Colon (tissue), 2 donors: ENCODE measurements around the gene B4GALT7.
"Not testable (repeated sequence)": the region's sequence is repeated elsewhere in the genome, so short reads cannot be mapped to it uniquely, and the experiment has no call there.

Source experiments
- FAIRE-seq: peaks from 2 replicates; lab custom pipeline; 2012; peaks lifted over from hg19 to GRCh38; lab: Jason Lieb, UNC
- donor health status: control.
- donor health status: control.

B4GALT7 gene

GRCh38 chr5:177610131-177610769, 10.3 kb downstream of the B4GALT7 start:
- no peak for FAIRE-seq

- no peak for FAIRE-seq
Measured at GRCh38 chr5:177610770-177611445, 11.0 kb downstream of the B4GALT7 start.

DNA sequence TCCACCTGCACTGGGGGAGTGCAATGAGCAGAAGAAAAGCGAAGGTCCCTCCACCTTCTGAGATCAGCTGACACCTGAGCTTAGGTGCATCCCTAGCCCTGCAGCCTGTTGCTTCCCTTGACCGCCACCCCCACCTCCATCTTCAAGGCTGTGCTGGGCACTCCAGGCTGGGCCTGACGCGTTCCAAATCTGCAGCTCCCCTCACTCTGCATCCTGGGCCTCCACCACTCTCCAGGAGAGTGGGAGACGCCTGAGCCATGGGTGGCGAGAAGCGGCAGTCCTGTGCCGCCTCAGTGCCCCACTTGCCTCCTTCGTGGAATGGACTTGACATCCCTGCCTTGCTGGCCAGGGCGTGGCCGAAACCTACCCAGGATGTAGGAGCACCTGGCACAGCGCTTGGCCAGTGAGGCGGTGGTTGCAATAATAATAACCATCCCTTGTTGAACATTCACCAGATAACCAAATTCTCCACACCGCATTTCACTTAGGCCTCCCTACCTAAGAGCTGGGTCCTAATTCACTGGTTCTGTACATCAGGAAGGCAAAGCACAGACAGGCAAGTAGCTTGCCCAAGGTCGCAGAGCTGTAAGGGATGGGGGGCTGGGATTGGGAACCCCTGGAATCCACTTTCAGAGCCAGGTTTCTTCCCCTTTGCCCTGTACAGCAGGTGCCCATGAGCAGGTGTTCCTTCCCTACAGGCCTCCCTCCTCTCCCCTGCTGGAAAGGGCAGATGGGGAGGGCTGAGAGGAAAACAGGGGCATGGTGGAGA, 11.7 kb downstream of the B4GALT7 start:
- FAIRE-seq = no peak

GRCh38 chr5:177612215-177612673, 12.3 kb downstream of the B4GALT7 start:
- FAIRE-seq = no peak

DNA sequence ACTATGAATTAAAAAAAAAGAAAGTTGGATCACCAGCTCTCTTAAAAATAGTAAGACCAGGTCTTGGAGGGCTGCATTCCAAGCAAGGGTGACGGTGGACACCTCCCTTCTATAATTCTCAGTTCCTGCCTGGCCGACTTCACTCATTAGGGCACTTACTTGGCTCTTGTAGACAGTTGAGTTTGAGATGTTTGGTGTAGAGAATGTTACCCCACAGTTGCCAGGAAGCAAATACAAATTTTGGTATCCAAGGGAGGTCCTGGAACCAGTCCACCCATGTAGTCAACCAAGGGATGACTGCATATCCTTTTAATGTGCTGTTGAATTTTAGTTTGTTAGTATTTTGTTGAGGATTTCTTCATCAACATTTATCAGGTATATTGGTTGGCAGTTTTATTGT, 20.6 kb downstream of the B4GALT7 start:
- FAIRE-seq = no peak

DNA sequence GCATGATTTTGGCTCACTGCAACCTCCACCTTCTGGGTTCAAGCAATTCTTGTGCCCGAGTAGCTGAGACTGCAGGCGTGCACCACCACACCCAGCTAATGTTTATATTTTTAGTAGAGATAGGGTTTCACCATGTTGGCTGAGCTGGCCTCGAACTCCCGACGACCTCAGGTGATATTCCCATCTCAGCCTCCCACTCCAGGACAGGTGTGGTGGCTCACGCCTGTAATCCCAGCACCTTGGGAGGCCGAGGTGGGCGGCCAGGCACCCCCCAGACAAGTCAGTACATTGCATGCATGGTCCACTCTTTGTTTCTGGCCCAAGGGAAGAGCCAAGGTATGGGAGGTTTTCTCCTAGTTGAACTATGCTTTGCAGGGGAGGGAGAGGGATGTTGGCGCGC, 24.2 kb downstream of the B4GALT7 start:
- not testable (repeated sequence) for FAIRE-seq

- FAIRE-seq = not testable (repeated sequence)
Measured at GRCh38 chr5:177630186-177630585, 30.3 kb downstream of the B4GALT7 start.

DNA sequence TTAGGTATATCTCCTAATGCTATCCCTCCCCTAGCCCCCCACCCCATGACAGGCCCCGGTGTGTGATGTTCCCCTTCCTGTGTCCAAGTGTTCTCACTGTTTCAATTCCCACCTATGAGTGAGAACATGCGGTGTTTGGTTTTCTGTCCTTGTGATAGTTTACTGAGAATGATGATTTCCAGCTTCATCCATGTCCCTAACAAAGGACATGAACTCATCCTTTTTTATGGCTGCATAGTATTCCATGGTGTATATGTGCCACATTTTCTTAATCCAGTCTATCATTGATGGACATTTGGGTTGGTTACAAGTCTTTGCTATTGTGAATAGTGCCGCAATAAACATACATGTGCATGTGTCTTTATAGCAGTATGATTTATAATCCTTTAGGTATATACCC, 35.0 kb downstream of the B4GALT7 start:
- FAIRE-seq = not testable (repeated sequence)

DNA sequence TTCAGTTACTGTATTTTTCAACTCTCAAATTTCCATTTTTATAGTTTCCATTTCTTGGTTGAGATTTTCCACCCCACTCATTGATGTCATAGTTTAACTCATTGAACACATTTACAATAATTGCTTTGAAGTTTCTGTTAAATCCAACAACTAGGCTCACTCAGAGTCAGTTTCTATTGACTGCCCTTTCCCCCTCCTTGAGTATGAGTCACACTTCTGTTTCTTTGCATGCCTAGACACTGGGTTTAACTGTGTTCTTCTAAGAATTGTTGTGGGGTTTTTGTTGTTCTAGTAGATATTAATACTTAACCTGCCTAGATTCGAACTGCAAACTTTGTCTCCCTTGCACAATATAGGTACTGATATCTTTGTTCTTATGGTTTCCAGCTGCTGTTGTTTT, 45.5 kb downstream of the B4GALT7 start:
- FAIRE-seq = not testable (repeated sequence)

DNA sequence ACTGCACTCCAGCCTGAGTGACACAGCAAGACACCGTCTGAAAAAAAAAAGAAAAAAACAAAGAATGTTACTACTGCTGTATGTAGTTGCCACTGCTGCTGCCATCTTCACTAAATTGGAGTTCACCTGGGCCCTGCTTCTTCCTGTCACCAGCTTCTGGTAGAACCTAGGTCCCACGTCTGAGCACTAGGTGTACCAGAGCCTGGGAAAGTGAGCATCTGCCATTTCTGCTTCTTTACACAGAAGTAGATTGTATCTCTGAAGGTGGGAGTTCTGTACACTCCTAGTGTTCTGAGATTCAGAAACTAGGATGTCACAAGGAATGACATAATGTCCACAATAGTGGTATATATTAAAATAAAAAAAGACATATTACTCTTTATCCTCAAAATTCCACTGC, 51.3 kb downstream of the B4GALT7 start:
- FAIRE-seq = not testable (repeated sequence)

DNA sequence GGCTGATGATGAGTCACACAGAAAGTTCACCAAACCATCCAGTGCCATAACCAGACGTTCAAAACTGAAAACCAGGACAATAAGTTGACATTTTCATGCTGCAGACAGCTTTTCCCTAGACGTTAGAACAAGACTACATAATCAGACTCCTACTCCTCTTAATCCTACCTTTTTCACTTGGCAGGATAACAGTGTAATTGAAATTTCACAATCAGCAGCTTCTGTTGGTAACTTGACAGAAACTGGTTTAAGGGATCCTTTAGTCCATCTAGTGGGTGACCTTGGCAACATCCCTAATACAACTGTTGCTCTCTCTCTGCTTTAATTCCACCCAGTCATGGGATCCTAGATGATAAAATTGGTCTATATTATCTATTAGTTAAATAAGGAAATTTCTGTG, 57.9 kb downstream of the B4GALT7 start:
- not testable (repeated sequence) for FAIRE-seq

DNA sequence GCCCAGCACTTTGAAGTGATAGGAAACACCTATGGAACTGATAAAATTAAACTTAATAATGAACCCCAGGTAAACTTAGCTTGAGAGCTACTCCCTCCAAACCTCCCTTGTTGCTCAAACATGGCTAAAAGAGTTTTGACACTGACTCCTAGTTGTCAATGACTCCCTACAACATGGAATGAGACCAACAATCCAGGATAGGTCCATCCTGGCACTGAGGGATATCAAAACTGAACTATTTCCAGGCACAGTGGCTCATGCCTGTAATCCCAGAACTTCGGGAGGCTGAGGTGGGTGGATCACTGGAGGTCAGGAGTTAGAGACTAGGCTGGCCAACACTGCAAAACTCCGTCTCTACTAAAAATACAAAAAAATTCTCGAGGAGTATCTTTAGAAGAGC, 58.6 kb downstream of the B4GALT7 start:
- not testable (repeated sequence) for FAIRE-seq
